Uterus (tissue), 2 donors: ENCODE results near the gene ZNF516.

Experiments
- POLR2A ChIP-seq, 2 donors: fragments of 450-650 bp; IDR thresholded peaks; one replicate each; pipeline ENCODE4 v1.6.1; 2016; ENCODE audit warnings: antibody characterized with exemption in 2 of 2, mild to moderate bottlenecking in 1 of 2, moderate library complexity in 1 of 2
- TF ChIP-seq, protein P1 (sequence below), 4 experiments: fragments of 200-600 bp in 2 of 4; fragments of 450-650 bp in 2 of 4; sonication (generic) in 2 of 4; IDR thresholded peaks; one replicate each; pipeline ENCODE4 v1.5.1; 2016 to 2019; ENCODE audit warnings: antibody characterized with exemption in 4 of 4, mild to moderate bottlenecking in 2 of 4, moderate library complexity in 1 of 4

DNA sequence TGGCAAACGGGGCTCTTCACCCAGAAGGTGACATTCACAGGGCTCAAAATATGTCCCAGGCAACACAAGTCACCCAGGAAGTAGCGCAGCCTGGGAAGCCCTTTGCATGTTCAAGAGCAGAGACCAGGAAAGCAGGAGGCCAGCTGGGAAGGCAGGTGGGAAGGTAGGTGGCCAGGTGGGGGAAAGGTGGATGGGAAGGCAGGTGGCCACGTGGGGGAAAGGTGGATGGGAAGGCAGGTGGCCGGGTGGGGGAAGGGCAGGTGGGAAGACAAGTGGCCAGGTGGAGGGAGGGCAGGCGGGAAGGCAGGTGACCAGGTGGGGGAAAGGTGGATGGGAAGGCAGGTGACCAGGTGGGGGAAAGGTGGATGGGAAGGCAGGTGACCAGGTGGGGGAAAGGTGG is 102.7 kb downstream of the ZNF516 start:
- TF ChIP-seq, protein P1, sequence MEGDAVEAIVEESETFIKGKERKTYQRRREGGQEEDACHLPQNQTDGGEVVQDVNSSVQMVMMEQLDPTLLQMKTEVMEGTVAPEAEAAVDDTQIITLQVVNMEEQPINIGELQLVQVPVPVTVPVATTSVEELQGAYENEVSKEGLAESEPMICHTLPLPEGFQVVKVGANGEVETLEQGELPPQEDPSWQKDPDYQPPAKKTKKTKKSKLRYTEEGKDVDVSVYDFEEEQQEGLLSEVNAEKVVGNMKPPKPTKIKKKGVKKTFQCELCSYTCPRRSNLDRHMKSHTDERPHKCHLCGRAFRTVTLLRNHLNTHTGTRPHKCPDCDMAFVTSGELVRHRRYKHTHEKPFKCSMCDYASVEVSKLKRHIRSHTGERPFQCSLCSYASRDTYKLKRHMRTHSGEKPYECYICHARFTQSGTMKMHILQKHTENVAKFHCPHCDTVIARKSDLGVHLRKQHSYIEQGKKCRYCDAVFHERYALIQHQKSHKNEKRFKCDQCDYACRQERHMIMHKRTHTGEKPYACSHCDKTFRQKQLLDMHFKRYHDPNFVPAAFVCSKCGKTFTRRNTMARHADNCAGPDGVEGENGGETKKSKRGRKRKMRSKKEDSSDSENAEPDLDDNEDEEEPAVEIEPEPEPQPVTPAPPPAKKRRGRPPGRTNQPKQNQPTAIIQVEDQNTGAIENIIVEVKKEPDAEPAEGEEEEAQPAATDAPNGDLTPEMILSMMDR (IDR thresholded peaks at IDR 0.05) = no peak
- no peak for TF ChIP-seq POLR2A (IDR thresholded peaks at IDR 0.05)
